AG04450 (cell line): ENCODE measurements around the gene CLTCL1. TPM values are rescaled to one million over a fixed set of nuclear protein-coding genes. Genes with fewer than 3 reads are reported as not detected.
"Not testable (repeated sequence)": the region's sequence is repeated elsewhere in the genome, so short reads cannot be mapped to it uniquely, and the experiment has no call there.

Source experiments
- CTCF ChIA-PET: fragments of 300-600, 350-600 bp; formaldehyde crosslinking; extraction: SDS; loops from one replicate; lab custom pipeline; 2022; ENCODE audit warnings: antibody characterized with exemption, inconsistent platforms; lab: Charles Lee
- POLR2A ChIA-PET: fragments of 350-600 bp; formaldehyde crosslinking; extraction: SDS; loops from one replicate; lab custom pipeline; 2021; ENCODE audit warnings: antibody characterized with exemption, inconsistent platforms; lab: Yijun Ruan, JAX
- DNase-seq: peaks from one replicate; pipeline ENCODE4 v3.0.0-alpha.2; 2011; ENCODE audit warnings: low read depth, low spot score
- H3K27ac ChIP-seq: one replicate; pipeline ENCODE4 v1.5.1; 2012; ENCODE audit warnings: low read depth, low read length, control low read depth
- H3K27me3 ChIP-seq: one replicate; pipeline ENCODE4 v1.6.0; 2012; ENCODE audit warnings: low read length; ENCODE audit not compliant: control insufficient read depth, insufficient read depth
- H3K4me3 ChIP-seq: 2 replicates; pipeline ENCODE4 v1.5.1; 2011; ENCODE audit warnings: mild to moderate bottlenecking, low read depth, low read length, control low read depth
- H3K9me3 ChIP-seq: 2 replicates; pipeline ENCODE4 v1.5.1; 2012; ENCODE audit warnings: low read length; ENCODE audit not compliant: control insufficient read depth, insufficient read depth
- polyA plus RNA-seq: library from polyadenylated mRNA; depleted of rRNA; stranded (reverse); fragments of >200 nt; gene quantifications from 2 replicates; pipeline ENCODE4 v1.2.3, GENCODE V29; 2011
- TF ChIP-seq, protein P1 (sequence below): IDR thresholded peaks from 2 replicates; pipeline ENCODE4 v1.5.1; 2011; ENCODE audit warnings: low read depth, low read length, control low read depth, inconsistent platforms

Gene CLTCL1
- polyA plus RNA-seq, 1 experiment = 6.6 TPM

GRCh38 chr22:19321757-19322156 is 30.2 kb upstream of the CLTCL1 start:
- H3K9me3 ChIP-seq = peaks cover 9% of the 10 kb centered on the region
- no peak overlapping the region for H3K4me3 ChIP-seq
- TF ChIP-seq, protein P1, sequence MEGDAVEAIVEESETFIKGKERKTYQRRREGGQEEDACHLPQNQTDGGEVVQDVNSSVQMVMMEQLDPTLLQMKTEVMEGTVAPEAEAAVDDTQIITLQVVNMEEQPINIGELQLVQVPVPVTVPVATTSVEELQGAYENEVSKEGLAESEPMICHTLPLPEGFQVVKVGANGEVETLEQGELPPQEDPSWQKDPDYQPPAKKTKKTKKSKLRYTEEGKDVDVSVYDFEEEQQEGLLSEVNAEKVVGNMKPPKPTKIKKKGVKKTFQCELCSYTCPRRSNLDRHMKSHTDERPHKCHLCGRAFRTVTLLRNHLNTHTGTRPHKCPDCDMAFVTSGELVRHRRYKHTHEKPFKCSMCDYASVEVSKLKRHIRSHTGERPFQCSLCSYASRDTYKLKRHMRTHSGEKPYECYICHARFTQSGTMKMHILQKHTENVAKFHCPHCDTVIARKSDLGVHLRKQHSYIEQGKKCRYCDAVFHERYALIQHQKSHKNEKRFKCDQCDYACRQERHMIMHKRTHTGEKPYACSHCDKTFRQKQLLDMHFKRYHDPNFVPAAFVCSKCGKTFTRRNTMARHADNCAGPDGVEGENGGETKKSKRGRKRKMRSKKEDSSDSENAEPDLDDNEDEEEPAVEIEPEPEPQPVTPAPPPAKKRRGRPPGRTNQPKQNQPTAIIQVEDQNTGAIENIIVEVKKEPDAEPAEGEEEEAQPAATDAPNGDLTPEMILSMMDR = no peak
- no peaks in the 10 kb centered on the region for H3K27me3 ChIP-seq
- CTCF ChIA-PET = no interaction called here
- H3K27ac ChIP-seq = no peak overlapping the region
- no peak for DNase-seq
- POLR2A ChIA-PET = no interaction called here

DNA sequence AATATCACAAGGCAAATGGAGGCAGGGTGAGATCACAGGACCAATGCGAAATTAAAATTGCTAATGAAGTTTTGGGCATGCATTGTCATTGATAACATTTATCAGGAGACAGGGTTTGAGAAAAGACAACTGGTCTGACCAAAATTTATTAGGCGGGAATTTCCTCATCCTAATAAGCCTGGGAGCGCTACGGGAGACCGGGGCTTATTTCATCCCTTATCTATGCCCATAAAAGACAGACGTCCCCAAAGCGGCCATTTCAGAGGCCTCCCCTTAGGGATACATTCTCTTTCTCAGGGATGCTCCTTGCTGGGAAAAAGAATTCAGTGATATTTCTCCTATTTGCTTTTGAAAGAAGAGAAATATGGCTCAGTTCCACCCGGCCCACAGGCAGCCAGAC is 28.6 kb upstream of the CLTCL1 start:
- H3K4me3 ChIP-seq, CTCF ChIA-PET, DNase-seq, H3K27ac ChIP-seq, H3K27me3 ChIP-seq, POLR2A ChIA-PET: not testable (repeated sequence)
- H3K9me3 ChIP-seq = peaks cover 18% of the 10 kb centered on the region

DNA sequence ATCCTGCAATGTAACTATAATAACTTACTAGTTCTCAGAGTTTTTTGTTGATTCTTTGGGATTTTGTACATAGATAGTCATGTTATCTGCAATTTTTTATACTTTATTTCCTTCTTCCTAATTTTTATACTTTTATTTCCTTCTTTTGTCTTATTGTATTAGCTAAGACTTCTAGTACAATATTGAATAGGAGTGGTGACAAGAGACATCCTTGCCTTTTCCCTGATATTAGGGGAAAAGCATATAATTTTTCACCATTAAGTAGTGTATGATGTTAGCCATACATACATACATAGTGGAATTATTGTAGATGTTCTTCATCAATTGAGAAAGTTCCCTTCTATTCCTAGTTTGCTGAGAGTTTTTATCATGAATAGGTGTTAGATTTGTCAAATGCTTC is 27.8 kb upstream of the CLTCL1 start:
- TF ChIP-seq, protein P1 = no peak

DNA sequence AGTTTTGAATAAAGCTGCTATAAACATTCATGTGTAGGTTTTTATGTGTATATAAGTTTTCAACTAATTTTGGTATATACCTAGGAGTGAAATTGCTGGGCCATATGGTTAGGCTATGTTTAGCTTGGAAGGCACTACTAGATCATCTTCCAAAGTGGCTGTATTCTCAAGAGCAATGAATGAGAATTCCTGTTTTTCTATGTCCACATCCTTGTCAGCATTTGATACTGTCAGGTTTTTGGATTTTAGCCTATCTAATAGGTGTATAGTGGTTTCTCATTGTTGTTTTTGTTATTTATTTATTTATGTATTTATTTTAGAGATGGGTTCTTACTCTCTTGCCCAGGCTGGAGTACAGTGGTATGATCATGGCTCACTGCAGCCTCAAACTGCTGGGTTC is 26.3 kb upstream of the CLTCL1 start:
- ChIA-PET CTCF (no interaction called here), POLR2A (no interaction called here)
- Histone ChIP-seq H3K4me3 (no peak overlapping the region), H3K9me3 (peaks cover 18% of the 10 kb centered on the region), H3K27me3 (no peaks in the 10 kb centered on the region), H3K27ac (no peak overlapping the region)
- no peak for DNase-seq
- TF ChIP-seq, protein P1 = no peak

More for the DNA sequence above, 27.8 kb upstream of the CLTCL1 start:
- Histone ChIP-seq H3K27ac (no peak overlapping the region), H3K9me3 (peaks cover 18% of the 10 kb centered on the region), H3K4me3 (no peak overlapping the region), H3K27me3 (no peaks in the 10 kb centered on the region)
- ChIA-PET CTCF (no interaction called here), POLR2A (no interaction called here)
- DNase-seq = no peak

- no peak overlapping the region for H3K4me3 ChIP-seq
- TF ChIP-seq, protein P1 = no peak
- H3K9me3 ChIP-seq = no peaks in the 10 kb centered on the region
- H3K27me3 ChIP-seq = no peaks in the 10 kb centered on the region
- no peak overlapping the region for H3K27ac ChIP-seq
- ChIA-PET CTCF (interaction anchor here (0.6 kb wide), 1 partner anchor 128 kb away, joined by 3 read pairs; no protein-coding TSS in a partner anchor), POLR2A (no interaction called here)
- DNase-seq = no peak
Observed at GRCh38 chr22:19307872-19308271, 16.4 kb upstream of the CLTCL1 start.

GRCh38 chr22:19306535-19306934 is 15.0 kb upstream of the CLTCL1 start:
- H3K4me3 ChIP-seq, POLR2A ChIA-PET, H3K27ac ChIP-seq, H3K9me3 ChIP-seq, H3K27me3 ChIP-seq, CTCF ChIA-PET, DNase-seq: not testable (repeated sequence)
